GM18867 (cell line): ENCODE measurements around the gene GTF2B.
"Not testable (repeated sequence)": the region's sequence is repeated elsewhere in the genome, so short reads cannot be mapped to it uniquely, and the experiment has no call there.

Source experiments
- ATAC-seq: cut with Tn5 transposase; IDR thresholded peaks from one replicate; pipeline ENCODE4 v1.9.1; 2021; ENCODE audit warnings: mild to moderate bottlenecking, moderate library complexity; ENCODE audit not compliant: unreplicated experiment

GTF2B gene, protein sequence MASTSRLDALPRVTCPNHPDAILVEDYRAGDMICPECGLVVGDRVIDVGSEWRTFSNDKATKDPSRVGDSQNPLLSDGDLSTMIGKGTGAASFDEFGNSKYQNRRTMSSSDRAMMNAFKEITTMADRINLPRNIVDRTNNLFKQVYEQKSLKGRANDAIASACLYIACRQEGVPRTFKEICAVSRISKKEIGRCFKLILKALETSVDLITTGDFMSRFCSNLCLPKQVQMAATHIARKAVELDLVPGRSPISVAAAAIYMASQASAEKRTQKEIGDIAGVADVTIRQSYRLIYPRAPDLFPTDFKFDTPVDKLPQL

DNA sequence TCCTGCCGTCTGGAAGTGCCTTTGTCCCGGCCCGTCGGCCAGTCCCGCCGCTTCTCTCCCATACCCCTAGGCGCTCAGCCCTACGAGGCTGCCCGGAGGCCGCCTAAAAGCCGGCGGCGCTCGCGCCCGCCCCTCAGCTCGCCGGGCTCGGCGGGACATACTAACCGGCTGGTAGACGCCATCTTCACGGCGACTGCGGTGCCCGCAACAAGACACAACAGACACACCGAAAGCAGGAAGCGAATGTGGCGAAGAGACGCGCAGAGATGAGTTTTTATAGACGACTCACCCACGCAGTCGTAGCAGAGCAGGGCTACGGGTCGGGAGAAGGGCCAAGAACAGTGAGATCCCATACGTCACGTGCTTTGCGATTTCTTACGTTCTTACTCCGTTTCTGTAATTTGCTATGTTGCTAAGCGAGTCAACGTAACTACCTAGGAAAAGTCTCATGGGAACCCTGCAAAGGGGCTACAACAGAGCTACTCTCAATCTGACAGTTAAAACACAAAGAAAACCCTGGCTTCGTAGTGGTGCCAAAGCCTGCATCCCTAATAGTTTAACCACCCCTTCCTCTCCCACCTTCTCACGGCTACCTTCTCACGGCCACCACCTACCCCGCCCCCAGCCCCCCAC, at the start of gene GTF2B:
GTF2B (minus strand) TSS at position 250 of the 633 bp plus-strand sequence; CDS start at position 182, 68 bp downstream.
- ATAC-seq: peak; percentile 89

DNA sequence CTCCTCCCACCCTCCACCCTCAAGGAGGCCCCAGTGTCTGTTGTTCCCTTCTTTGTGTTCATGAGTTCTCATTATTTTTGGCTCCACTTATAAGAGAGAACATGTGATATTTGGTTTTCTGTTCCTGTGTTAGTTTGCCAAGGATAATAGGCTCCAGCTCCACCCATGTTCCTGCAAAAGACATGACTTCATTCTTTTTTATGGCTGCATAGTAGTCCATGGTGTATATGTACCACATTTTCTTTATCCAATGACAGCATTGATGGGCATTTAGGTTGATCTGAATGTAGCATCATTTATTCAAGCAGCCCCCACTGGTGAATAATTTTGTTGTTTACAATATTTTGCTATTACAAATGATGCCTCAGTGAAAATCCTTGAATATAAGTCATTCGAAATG, 47.2 kb upstream of the GTF2B start:
- ATAC-seq: not testable (repeated sequence)

DNA sequence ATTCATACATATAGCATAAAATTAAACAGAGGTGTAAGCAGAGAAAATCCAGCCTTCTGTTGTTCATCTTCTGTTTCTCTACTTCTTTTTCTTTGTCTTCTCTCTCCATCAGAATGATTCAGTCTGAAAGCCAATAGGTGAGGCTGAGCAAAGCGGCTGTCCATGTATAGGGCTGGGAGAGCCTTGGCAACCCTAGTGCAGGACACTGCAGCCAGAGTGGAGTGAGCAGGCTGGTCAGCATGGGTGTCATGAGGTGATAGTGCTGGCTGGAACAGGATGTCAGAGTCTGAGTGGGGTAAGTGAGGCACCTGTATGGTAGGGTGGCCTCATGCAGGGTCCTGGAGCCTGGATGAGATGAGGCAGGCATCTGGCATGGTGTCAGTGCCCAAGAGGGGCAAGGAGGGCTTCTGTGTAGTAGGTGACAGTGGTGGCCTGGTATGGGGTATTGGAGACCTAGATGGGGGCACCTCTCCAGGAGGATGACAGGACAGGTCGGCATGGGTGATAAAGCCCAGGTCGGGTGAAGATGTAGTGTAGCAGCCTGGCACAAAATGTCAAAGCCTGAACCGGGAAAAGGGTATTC, 45.5 kb upstream of the GTF2B start:
- no peak for ATAC-seq

DNA sequence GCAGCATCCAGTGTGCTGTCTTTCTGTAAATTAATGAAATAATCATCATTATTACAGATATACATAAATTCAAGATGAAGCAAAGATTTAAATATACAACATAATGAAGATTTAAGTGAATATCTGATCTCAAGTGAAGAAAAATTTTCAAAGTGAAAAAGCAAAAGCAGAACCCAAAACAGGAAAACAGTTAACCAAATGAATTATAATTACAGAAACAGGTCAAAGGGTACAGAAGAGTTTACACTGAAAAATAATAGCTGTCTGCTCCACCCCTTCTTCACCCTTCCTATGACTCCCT, 44.8 kb upstream of the GTF2B start:
- no peak for ATAC-seq

DNA sequence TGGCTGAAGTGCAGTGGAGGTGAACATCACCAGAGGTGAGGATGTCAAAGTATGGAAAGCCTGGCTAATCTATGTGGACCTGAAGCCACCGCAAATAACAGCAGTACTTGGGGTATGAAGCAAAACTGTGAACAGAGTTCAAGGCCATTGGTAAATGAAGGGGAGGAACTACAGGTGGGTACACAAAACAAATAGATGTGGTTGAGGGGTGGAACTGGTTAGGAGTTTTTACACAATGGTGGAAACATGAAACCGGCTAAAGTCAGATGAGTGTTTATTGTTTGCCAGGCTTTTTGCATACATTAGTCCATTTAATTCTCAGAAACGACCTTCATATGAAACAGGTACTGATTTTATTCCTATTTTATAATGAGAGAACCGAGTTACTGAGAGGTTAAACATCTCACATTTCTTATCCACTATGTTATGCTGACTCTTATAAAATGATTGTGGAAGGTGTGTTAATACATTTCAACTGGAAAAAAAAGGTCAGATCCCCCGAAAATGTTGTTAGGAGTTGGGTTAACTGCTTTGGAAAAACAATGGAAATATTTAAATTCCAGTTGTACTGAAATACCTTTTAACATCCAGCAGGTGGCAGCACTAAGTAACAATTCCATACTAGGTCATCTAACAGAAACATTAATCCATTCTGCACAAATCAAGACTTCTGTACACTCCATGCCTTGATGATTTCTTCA, 44.3 kb upstream of the GTF2B start:
- ATAC-seq: no peak

DNA sequence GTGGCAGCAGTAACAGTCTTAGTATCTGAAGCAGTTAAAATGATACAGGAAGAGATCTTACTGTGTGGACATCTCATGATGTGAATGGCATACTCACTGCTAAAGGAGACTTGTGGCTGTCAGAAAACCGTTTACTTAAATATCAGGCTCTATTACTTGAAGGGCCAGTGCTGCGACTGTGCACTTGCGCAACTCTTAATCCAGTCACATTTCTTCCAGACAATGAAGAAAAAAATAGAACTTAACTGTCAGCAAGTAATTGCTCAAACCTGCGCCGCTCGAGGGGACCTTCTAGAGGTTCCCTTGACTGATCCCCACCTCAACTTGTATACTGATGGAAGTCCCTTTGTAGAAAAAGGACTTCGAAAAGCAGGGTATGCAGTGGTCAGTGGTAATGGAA, 38.8 kb upstream of the GTF2B start:
- not testable (repeated sequence) for ATAC-seq

DNA sequence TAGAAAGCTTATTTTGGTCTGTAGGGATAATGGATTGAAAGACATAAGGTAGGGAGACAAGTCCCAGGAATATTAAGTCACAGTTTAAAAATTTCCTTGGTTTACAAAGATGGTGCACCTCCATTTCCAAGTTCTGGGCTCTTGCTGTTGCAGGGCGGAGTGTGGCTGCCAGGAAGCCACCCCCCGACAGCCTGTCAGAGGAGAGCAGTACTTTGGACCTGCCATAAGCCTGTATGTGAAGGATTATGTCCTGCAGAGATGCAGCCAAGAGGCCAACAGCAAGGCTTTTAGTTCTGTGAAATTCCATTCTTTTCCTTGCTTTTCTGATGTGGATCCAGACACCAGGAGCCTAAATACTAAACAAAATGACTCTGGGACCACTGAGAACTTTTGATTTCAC, 31.9 kb upstream of the GTF2B start:
- ATAC-seq: no peak

DNA sequence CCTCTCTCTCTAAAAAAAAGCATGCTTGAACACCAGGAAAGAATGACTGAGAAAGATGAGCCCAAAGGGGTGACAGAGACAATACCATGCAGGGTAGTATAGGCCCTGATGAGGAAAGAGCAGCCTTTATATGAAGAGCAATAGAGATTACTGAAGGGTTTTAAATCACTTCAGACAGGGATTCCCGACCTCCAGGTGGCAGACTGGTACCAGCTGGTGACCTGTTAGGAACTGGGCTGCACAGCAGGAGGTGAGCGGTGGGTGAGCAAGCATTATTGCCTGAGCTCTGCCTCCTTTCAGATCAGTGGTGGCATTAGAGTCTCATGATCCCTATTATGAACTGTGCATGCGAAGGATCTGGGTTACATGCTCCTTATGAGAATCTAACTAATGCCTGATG, 30.8 kb upstream of the GTF2B start:
- no peak for ATAC-seq

DNA sequence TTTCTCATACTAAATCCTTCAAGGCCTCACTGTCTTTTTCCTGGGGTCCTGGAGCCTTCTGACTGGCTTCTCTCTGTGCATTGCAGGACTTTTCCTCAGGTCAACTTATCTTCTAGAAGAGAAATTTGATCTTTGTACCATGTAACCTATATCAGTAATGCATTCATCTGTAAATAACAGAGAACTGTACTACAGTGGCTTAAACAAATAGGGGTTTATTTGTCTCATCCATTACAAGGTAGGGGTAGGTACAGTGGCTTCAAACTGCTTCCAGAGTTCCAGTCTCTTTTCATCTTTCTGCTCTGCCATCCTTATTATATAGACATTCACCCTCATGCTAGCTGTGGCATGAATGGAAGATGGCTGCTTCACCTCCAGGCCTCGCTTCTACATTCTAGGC, 29.5 kb upstream of the GTF2B start:
- ATAC-seq: no peak

DNA sequence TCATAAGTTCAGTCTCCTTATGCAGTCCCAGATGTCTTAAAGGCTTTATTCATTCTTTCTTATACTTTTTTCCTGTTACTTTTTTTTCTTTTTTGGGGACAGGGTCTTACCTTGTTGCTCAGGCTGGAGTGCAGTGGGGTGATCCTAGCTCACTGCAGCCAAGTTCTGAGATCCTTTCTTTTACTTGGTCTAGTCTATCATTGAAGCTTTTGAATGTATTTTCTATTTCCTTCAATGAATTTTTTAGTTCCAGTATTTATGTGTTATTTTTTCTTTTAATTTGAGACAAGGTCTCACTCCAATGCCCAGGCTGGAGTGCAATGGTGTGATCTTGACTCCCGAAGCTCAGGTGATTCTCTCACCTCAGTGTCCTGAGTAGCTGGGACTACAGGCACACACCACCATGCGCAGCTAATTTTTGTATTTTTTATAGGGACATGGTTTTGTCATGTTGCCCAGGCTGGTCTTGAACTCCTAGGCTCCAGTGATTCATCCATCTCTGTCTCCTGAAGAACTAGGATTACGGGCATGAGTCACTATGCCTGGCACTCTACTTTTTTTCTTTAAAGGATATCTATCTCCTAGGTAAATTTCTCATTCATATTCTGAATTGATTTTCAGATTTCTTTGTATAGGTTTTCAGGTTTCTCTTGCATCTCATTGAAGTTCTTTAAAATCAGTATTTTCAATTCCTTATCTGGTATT, 26.1 kb upstream of the GTF2B start:
- no peak for ATAC-seq

DNA sequence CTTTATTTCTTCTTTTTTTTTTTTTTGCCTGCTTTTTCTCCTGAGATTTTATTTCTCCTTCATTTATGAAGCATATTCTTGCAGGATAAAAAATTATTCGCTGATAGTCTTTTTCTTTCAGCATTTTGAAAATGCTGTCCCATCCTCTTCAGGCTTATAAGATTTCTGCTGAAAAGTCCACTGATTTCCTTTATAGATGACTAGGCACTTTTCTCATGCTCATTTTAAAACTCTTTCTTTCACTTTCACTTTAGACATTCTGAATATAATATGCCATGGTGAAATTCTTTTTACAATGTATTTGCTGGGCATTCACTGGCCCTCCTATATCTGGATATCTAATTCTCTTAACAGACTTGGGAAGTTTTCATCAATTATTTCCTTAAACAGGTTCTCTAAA, 25.5 kb upstream of the GTF2B start:
- ATAC-seq: no peak

DNA sequence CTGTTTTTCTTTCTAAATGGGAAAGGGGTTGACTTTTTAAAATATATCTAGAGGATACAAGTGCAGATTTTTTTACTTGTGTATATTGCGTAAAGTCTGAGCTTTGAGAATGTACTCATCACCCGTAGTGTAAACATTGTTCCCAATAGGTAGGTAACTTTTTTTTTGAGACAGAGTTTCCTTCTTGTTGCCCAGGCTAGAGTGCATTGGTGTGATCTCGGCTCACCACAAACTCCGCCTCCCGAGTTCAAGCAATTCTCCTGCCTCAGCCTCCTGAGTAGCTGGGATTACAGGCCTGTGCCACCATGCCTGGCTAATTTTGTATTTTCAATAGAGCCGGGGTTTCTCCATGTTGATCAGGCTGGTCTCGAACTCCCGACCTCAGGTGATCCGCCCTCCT, 20.4 kb upstream of the GTF2B start:
- ATAC-seq: not testable (repeated sequence)

DNA sequence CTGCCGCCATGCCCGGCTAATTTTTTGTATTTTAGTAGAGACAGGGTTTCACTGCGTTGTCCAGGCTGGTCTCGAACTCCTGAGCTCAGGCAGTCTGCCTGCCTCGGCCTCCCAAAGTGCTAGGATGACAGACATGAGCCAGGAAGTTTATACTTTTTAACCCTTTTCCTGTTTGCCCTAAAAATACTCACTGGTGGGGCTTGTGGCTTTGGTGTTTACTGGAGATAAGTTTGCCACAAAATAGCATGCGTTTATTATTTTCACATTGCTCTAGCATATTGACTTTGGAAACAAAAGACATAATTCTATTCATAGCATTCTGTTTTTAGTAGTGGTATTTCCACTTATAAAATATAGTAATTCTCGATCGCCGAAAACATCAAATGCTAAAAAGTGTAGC, 19.8 kb upstream of the GTF2B start:
- no peak for ATAC-seq

DNA sequence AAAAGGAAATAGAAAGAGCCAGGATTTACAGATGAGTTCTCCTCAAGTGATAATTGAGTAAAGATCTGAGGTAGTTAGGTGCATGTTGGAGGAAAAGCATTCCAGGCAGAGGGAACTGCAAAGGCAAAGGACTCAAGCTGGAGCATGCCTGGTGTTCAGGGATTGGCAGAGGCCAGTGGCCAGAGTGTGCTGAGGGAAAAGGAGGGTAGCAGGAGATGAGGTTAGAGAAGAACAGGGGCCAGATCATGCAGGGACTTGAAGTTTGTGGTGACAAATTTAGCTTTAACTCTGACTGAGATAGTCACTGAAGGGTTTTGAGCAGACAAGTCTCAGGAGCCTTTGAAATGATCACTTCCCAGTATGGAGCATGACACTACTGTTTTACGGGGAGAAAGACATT, 19.0 kb upstream of the GTF2B start:
- ATAC-seq: no peak

DNA sequence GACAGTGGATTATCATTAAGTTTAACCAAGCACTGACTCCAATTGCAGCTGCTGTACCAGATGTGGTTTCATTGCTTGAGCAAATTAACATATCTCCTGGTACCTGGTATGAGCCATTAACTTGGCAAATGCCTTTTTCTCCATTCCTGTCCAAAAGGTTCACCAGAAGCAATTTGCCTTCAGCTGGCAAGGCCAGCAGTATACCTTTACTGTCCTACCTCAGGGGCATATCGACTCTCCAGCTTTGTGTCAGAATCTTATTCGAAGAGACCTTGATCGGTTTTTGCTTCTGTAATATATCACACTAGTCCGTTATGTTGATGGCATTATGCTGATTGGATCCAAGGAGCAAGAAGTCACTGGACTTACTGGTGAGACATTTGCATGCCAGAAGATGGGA, 9.5 kb upstream of the GTF2B start:
- no peak for ATAC-seq

DNA sequence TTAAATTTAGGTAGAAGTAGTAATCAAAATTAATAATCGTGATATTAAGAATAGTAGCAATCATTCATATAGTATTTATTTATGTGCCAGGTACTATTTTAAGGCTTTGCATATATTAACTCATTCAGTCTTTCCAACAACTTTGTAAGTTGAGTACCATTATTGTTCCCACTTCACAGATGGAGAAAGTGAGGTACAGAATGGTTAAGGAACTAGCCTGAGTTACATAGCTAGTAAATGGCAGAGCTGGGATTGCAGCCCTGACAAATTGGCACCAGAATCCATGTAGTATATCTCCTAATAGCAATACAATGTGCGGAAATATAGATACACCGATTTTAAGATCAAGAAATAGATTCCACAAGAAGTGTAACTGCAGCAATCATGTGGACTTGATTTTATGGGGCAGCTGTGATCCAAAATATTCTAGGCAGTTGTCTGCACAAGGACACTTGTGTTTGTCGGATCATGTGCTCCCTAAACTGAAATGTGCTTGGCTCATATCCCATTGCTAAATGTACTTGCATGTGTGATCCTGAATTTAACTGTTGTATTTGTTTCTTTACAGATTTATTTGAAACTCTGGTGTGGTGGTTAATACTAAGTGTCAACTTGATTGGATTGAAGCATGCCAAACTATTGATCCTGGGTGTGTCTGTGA, 5.8 kb upstream of the GTF2B start:
- no peak for ATAC-seq

DNA sequence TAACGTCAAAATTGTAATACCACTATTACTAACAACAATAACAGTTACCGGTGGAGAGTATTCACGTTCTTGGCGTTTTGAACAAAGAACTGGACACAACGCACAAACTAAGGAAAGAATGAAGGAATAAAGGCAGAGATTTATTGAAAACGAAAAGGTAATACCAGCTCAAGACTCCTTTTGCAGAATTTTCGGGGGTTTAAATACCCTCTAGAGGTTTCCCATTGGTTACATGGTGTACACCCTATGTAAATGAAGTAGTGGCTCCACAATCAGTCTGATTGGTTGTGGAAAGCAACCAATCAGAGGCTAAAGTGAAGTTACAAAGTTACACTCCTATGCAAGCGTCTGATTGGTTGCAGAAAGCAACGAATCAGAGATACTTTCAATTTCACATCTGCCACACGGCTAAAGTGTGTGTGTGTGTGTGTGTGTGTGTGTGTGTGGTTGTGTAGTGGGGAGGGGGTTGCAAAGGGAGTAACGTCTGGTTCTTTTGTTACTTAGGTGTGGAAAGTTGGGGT, 1.1 kb upstream of the GTF2B start:
- ATAC-seq: no peak

DNA sequence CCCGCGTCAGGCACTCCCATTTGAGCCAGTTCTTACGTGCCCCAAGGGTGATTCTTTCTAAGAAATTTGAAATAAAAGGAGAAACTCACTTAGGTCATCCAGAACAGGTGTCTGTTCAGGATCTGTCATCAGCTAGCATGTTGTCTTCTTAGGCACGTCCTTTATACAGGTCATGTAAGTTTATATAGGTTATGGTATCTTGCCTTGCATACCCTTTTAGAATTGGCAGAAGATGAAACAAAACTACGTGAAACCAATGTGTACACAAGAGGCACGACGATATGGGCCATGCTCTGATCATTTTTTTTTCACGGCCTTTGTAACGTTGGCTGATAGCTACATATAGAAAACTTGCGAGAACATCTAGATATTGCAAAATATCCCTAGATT, 579 bp upstream of the GTF2B start:
- ATAC-seq: no peak

DNA sequence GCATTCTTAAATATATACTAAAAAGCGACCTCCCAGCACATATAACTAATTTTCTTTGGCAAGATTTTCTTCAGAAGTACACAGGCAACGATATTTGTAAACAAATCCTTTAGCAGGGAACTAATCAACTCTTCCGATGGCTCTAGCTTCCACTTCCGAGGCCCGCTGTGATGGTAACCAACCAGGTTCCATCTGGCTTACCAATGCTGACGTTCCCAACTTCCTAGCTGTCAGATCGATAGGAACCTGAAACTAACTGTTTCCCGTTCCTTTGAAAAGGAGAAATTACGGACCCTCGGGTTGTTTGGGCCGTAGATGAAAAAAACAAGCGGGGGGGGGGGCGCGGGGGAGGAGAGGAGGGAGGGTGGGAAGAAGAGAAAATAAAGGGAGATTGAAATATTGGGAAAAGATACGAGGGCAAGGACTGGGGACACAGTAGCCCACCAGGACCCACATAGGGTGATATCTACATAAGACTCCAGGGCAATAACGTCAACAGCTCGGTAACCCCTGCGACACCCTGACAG, 513 bp downstream of the GTF2B start:
- ATAC-seq: peak; percentile 19

DNA sequence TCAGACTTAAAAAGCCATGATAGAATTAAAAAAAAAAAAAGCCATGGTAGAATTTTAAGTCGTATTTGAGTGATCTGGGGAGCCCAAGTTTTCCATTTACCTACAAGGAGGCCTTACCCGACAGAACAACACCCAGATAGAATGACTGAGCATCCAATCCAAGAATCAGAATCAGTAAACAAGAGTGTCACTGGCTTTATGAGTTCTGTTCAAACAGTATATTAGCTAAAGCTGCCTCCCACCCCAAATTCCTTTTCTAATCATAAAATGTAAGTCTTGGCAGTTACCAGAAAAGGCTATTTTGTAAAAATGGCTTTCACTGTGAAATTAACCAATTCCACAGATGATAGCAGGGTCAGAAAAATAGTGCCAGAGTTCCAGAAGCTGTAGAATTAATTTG, 1.2 kb downstream of the GTF2B start:
- no peak for ATAC-seq
